GM18861 (cell line): ENCODE results near the gene BACH2.
"Not testable (repeated sequence)": the region's sequence is repeated elsewhere in the genome, so short reads cannot be mapped to it uniquely, and the experiment has no call there.

ENCODE experiments used
- ATAC-seq: cut with Tn5 transposase; IDR thresholded peaks from one replicate; pipeline ENCODE4 v1.9.1; 2021; ENCODE audit not compliant: unreplicated experiment

Gene BACH2

DNA sequence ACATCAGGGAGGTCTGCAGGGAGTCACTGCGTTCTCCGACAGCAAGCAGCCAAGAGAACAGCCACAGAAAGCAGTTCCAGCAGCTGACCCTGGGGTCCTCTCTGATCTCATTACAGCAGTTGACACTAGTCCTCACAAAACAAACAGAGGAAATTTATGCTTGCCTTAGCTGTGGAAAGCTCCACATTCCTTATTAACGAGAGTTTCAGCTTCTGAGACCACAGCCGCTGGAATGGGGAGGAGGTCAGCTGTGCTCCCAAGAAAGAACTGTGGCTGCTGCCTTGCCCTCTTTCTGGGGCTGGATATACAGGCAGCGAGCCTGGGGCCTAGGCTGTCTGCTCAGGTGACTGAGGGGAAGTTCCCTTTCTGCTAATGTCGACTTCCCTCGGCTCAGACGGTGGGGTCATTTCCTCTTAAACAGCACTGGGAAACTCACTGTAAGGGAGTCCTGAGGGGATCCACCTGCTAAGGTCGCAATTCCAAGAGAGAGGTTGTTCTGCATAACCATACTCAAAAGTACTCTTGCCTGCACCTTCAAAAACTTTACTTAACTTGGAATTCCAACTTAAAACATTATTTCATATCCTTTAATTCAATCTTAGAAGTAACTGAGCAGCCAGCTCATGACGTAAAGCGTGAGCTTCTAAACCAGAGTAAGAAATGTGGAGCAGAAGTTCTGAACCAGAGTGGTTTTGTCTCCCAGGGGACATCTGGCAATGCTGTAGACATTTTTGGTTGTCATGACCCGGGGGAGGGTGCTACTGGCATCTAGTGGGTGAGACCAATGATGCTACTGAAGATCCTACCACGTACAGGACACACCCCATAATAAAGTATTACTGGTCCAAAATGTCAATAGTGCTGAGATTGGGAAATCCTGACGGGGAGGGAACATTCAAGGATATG lies 80.3 kb downstream of the BACH2 start:
- peak; percentile 76 for ATAC-seq

- ATAC-seq: no peak
Measured at GRCh38 chr6:90214966-90215365, 81.7 kb downstream of the BACH2 start.

DNA sequence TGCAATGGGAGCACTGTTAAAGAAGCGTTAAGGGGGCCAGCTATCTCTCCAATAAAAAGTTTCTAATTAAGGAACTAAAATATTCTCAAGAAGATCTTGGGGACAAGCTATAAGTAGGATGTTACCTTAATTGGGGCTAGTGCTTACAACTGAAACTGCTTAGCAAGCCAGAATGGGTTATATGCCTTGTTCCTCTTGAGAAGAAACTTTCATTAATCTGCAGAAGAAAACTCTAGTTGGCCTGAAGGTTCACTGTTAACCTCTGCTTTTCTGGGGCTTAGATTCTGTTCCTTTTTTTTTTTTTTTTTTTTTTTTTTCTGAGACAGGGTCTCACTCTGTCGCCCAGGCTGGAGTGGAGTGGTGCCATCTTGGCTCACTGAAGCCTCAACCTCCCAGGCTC lies 82.2 kb downstream of the BACH2 start:
- no peak for ATAC-seq

- no peak for ATAC-seq
Measured at GRCh38 chr6:90212274-90212673, 84.4 kb downstream of the BACH2 start.

DNA sequence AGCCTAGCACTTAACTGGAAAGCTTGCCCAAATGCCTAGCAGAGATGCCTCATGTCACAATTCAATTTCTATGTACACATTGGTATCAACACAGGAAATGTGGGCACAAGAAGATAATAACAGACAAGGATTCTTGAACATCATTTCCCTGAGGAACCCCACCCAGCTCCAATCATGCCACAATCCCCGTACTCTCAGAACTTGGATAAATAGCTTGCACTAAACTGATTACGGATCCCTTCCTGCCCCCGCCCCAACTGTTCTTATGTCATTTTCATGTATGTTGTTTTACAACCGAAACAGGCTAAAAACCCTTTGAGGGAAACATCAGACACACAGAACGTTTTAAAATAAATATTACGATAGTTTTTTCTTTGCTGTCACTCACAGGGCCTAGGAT lies 87.1 kb downstream of the BACH2 start:
- no peak for ATAC-seq

DNA sequence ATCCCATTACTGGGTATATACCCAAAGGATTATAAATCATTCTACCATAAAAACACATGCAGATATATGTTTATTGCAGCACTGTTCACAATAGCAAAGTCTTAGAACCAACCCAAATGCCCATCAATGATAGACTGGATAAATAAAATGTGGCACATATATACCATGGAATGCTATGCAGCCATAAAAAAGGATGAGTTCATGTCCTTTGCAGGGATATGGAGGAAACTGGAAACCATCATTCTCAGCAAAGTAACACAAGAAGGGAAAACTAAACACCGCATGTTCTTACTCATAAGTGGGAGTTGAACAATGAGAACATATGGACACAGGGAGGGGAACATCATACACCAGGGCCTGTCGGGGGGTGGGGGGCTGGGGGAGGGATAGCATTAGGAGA lies 88.0 kb downstream of the BACH2 start:
- not testable (repeated sequence) for ATAC-seq

- ATAC-seq: no peak
Measured at GRCh38 chr6:90204327-90205056, 92.2 kb downstream of the BACH2 start.

DNA sequence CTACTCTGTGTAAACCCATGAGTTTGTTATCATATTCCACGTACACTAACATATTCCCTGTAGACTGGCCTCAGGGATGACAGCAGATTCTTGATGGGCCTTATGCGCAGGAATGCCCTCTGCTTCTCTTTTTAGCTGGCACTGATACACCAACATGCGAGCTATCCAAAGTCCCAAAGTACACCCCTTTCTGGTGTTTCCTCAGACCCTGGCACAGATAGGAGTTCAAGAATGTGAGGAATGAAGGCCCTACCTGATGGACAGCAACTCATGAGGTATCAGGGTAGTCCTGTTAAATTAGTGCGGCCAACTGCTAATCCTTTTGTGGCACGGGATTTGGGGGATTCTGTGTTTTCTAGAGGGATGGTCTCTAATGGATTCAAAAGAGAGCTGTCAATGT lies 93.0 kb downstream of the BACH2 start:
- no peak for ATAC-seq

- no peak for ATAC-seq
Measured at GRCh38 chr6:90202156-90202555, 94.5 kb downstream of the BACH2 start.

DNA sequence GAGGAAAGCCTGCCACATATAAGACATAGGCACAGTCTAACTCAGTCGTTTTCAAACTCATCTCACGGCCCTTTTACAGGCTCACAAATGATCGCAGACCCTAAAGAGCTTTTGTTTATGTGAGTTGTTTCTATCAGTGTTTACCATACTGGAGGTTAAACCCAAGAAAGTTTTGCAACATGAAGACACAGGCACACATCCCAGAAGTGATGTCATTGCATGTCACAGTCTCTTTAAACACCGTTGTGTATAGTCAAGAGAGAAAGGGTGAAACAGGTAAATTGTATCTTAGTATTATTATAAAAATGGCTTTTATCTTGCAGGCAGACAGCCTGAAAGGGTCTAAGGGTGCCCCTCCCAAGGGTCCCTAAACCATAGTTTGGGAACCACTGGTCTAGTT lies 96.7 kb downstream of the BACH2 start:
- no peak for ATAC-seq

GRCh38 chr6:90198758-90199425 lies 97.8 kb downstream of the BACH2 start:
- no peak for ATAC-seq

DNA sequence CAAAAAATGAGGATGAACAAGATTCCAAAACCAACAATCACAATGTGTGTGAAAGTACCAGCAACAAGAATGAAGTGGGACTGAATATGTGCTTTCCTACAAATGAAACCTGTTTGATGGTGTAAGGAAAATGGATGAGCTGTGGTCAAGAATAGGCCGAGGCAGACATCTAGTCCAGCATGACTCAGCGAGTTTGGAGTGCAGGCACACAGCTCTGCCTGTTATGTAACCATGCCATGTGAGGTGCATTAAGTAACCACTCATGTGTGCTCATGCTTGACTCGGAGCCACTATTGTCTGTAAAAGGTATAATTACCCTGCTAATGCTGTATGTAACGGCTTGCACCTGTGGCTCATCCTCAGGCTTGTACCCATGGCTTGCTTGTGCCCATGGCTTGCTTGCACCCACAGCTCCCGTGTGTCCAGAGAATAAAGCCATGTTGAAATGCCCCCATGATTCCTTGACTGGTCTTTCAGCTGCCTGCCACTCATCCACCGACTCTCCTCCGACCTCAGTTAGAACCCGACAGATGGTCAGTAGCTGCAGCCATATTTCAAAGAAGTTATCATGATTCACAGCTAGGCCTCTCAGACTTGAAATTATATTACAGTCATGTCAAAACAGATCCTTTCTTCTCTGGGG lies 98.7 kb downstream of the BACH2 start:
- ATAC-seq: no peak

DNA sequence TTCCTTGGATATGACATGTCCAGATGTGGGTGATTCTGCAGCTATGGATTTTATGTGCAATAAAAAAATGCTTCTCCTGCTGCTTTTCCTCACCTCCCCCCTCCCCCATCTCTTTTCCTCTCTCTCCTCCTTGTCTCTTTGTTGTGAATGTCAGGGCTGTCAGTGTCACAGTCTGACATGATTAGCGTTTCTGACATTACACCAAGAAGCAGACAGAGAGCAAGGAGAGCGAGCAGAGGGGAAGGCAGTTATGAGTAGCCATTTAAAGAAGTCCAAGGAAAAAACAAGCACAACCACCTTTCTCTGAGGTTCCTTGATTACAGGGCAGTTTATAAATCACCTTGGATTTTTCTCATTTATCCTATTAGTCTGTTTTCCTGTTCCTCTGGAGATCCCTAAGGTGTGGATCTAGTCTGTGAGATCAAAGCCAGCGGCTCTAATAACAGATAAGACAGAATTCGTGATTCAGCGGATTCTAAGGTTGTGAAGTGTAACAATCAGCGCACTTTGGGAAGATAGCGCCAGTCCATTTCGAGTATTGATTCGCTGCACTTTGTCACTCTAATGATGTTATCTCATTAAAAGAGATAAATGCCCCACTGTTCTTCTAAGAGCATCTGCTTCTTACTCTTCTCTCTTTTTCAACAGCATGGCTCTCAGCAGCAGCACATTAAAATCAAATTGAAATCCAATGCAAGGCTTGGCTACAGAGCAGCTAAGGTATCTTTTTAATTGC lies 101.4 kb downstream of the BACH2 start:
- no peak for ATAC-seq

- no peak for ATAC-seq
Measured at GRCh38 chr6:90194371-90194841, 102.2 kb downstream of the BACH2 start.

DNA sequence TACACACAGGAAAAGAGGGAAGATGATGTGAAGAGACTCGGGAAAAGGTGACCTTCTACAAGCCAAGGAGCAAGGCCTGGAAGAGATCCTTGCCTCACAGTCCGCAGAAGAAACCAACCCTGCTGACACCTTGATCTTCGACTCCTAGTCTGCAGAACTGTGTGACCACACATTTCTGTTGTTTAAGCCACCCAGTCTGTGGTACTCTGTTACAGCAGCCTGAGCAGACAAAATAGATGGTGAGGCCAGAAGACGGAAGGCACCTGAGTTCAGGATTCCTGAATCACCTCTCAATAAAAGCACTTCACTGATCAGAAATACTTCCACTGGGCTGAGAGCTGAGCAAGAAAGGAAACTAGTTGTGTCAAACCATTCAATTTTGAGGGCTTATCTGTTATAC lies 103.3 kb downstream of the BACH2 start:
- ATAC-seq: no peak

GRCh38 chr6:90192857-90193256 lies 103.8 kb downstream of the BACH2 start:
- ATAC-seq: no peak

- no peak for ATAC-seq
Measured at GRCh38 chr6:90190752-90191395, 105.8 kb downstream of the BACH2 start.

GRCh38 chr6:90190131-90190530 lies 106.5 kb downstream of the BACH2 start:
- ATAC-seq: no peak

- ATAC-seq: no peak
Measured at GRCh38 chr6:90187437-90188121, 109.1 kb downstream of the BACH2 start.
